Cardiac fibroblast (primary cell): ENCODE data around the gene SRSF7.

Experiments
- DNase-seq, 2 donors: peaks; one replicate each; pipeline versions ENCODE4 v3.0.0 to v3.0.0-alpha.2; 2010; ENCODE audit warnings: low read depth in 2 of 2
- H3K4me3 ChIP-seq, 2 donors: replicated peaks in 1 of 2; 1 replicate in 1 of 2; 2 replicates in 1 of 2; pipeline ENCODE4 v1.5.1; 2011; ENCODE audit warnings: low read depth in 2 of 2, low read length in 2 of 2, mild to moderate bottlenecking in 2 of 2, moderate library complexity in 1 of 2
- CTCF ChIP-seq: IDR thresholded peaks from one replicate; pipeline ENCODE4 v1.5.1; 2011; ENCODE audit warnings: low read depth, mild to moderate bottlenecking, low read length, inconsistent platforms

SRSF7 gene

DNA sequence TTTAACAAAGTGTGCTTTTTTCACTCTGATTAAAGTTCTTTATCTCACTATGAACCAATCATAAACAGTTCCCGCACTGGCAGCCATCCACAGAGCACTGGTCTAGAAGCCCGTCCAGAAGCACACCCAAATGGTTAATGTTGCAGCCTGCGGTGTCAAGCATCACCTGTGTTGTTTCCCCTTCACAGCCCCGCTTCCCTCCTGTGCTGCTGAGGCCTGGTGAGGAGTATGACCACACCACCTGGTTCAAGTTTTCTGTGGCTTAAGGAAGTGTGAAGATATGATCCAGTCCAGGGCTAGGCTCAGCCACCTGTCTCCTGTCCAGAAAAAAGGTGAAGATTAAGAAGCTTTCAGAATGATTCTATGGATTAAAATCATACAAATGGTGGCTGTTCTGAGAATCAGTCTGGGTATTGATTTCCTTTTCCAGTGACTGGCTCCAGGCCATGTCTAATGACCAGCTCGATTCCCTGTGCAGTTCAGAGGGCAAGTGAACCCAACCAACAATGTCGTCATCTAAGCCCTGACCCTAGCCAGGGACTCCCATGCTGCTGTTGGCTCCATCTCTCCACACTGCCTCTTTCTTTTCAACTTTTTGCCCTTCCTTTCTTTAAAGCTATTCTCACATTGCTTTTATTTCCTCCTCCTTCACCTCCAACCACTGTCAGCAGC, 17.7 kb downstream of the SRSF7 start:
- H3K4me3 ChIP-seq, result no peak overlapping the region
- no peak for TF ChIP-seq CTCF
- DNase-seq, result no peak

- TF ChIP-seq CTCF, result no peak
- no peak overlapping the region for H3K4me3 ChIP-seq
- DNase-seq, result no peak
Measured at GRCh38 chr2:38731684-38732221, 19.4 kb downstream of the SRSF7 start.

GRCh38 chr2:38731090-38731489, 20.1 kb downstream of the SRSF7 start:
- no peak overlapping the region for H3K4me3 ChIP-seq
- TF ChIP-seq CTCF, result no peak
- no peak for DNase-seq

GRCh38 chr2:38728694-38729093, 22.5 kb downstream of the SRSF7 start:
- H3K4me3 ChIP-seq, result no peak overlapping the region
- TF ChIP-seq CTCF, result no peak
- no peak for DNase-seq

DNA sequence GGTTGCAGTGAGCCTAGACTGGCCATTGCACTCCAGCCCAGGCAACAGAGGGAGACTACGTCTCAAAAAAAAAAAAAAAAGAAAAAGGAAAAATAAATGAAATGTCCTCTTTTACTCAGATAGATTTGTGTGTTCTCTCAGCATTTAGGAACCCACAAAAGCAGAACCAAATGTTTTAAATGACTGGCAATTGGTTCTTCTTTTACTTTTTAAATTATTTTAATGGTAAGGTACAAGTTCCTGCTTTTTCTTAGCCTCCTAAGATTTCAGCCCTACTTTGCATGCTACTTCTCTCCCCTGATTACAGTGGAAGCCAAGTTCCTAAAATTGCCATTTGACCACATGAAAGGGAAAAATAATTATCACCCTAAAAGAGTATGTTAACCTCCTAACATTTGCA, 23.5 kb downstream of the SRSF7 start:
- DNase-seq, result no peak
- no peak for TF ChIP-seq CTCF
- H3K4me3 ChIP-seq, result no peak overlapping the region

GRCh38 chr2:38723173-38723572, 28.0 kb downstream of the SRSF7 start:
- DNase-seq, result no peak
- no peak overlapping the region for H3K4me3 ChIP-seq
- TF ChIP-seq CTCF, result no peak
